K562 (cell line): ENCODE measurements around the gene PRKG1. TPM values are rescaled to one million over a fixed set of nuclear protein-coding genes. Genes with fewer than 3 reads are reported as not detected.

ENCODE experiments used
- ATAC-seq: fragments of 200-7000 bp; cut with Tn5 transposase; 3 replicates; pipeline ENCODE4 v1.9.1; 2020; ENCODE audit warnings: moderate library complexity
- BruUV-seq: library from RNA; stranded (reverse); fragments of 400-500 nt; replicated peaks from 2 replicates; lab custom pipeline; 2021; lab: Mats Ljungman, UMichigan
- CTCF ChIA-PET: fragments of 300-600 bp; formaldehyde crosslinking; extraction: SDS; loops from one replicate; lab custom pipeline; 2021; ENCODE audit warnings: low intra/inter-chr PET ratio; lab: Yijun Ruan, JAX
- POLR2A ChIA-PET: fragments of 300-600, 350-650 bp; sonication (Branson Sonifier 250); formaldehyde crosslinking; extraction: SDS; loops from one replicate; lab custom pipeline; 2021; ENCODE audit warnings: antibody characterized with exemption, inconsistent platforms; lab: Yijun Ruan, JAX
- DNase-seq, 4 experiments: peaks; one replicate each; pipeline versions ENCODE4 v3.0.0 to v3.0.0-alpha.2; 2011 to 2018; ENCODE audit warnings: low spot score in 3 of 4, mixed read lengths in 3 of 4; ENCODE audit errors: extremely low read depth in 1 of 4
- FAIRE-seq: peaks from 2 replicates; lab custom pipeline; 2011; peaks lifted over from hg19 to GRCh38; lab: Jason Lieb, UNC
- H2AFZ ChIP-seq: 2 replicates; pipeline ENCODE4 v1.6.0; 2011; ENCODE audit warnings: low read depth, low read length, control low read depth, inconsistent platforms
- H3K27ac ChIP-seq: fragments of 200-600 bp; 3 replicates; pipeline ENCODE4 v1.8.0; 2011; ENCODE audit warnings: low read depth, mild to moderate bottlenecking, control low read depth, inconsistent platforms, low read length, moderate library complexity, mixed read lengths; ENCODE audit errors: extremely low read depth
- H3K27me3 ChIP-seq, 2 experiments: fragments of 300-600 bp in 1 of 2; 2 replicates in 1 of 2; 3 replicates in 1 of 2; pipeline versions ENCODE4 v1.6.0 to v1.8.0; 2011; ENCODE audit warnings: inconsistent platforms in 2 of 2, low read length in 2 of 2, mild to moderate bottlenecking in 1 of 2, mixed read lengths in 1 of 2, moderate library complexity in 1 of 2; ENCODE audit not compliant: control insufficient read depth in 2 of 2, insufficient read depth in 2 of 2
- H3K36me3 ChIP-seq: fragments of 300-600 bp; 3 replicates; pipeline ENCODE4 v1.8.0; 2011; ENCODE audit warnings: mild to moderate bottlenecking, low read length, inconsistent platforms; ENCODE audit not compliant: control insufficient read depth, insufficient read depth
- H3K4me1 ChIP-seq, 2 experiments: fragments of 200-600 bp in 1 of 2; replicated peaks in 1 of 2; 2 replicates in 1 of 2; 3 replicates in 1 of 2; pipeline versions ENCODE4 v1.5.1 to v1.8.0; 2011; ENCODE audit warnings: inconsistent platforms in 2 of 2, low read length in 2 of 2, mild to moderate bottlenecking in 1 of 2, mixed read lengths in 1 of 2, moderate library complexity in 1 of 2; ENCODE audit not compliant: control insufficient read depth in 2 of 2, insufficient read depth in 2 of 2
- H3K4me2 ChIP-seq: 2 replicates; pipeline ENCODE4 v1.6.1; 2011; ENCODE audit warnings: low read length, control low read depth, inconsistent platforms, mixed read lengths; ENCODE audit not compliant: insufficient read depth
- H3K4me3 ChIP-seq: fragments of 200-600 bp; sonication (generic), shearing (Covaris generic); 2 replicates; pipeline ENCODE4 v1.5.1; 2016; ENCODE audit warnings: control low read depth, inconsistent platforms
- H3K79me2 ChIP-seq: fragments of 200-600 bp; 3 replicates; pipeline ENCODE4 v1.8.0; 2011; ENCODE audit warnings: low read length, inconsistent platforms; ENCODE audit not compliant: control insufficient read depth, insufficient read depth
- H3K9ac ChIP-seq, 2 experiments: 2 replicates each; pipeline versions ENCODE4 v1.6.0 to v1.6.1; 2011; ENCODE audit warnings: low read depth in 2 of 2, low read length in 2 of 2, control low read depth in 1 of 2, inconsistent platforms in 1 of 2, mild to moderate bottlenecking in 1 of 2, mixed read lengths in 1 of 2; ENCODE audit not compliant: insufficient read depth in 1 of 2
- H3K9me1 ChIP-seq: one replicate; pipeline ENCODE4 v1.6.0; 2011; ENCODE audit warnings: inconsistent platforms, mild to moderate bottlenecking, low read length, moderate library complexity; ENCODE audit not compliant: control insufficient read depth, insufficient read depth
- H3K9me3 ChIP-seq: replicated peaks from 2 replicates; pipeline ENCODE4 v1.5.1; 2011; ENCODE audit warnings: low read depth, low read length, inconsistent platforms; ENCODE audit not compliant: control insufficient read depth, insufficient read depth
- H4K20me1 ChIP-seq: replicated peaks from 2 replicates; pipeline ENCODE4 v1.6.1; 2011; ENCODE audit warnings: low read length, inconsistent platforms, mixed read lengths; ENCODE audit not compliant: control insufficient read depth, insufficient read depth
- HOXB6 ChIP-seq: fragments of 250-450 bp; sonication (Bioruptor Pico); IDR thresholded peaks from 2 replicates; pipeline ENCODE4 v1.5.1; 2022; ENCODE audit warnings: mild to moderate bottlenecking, borderline replicate concordance
- MCM5 ChIP-seq: fragments of 450-650 bp; IDR thresholded peaks from 2 replicates; pipeline ENCODE4 v1.6.1; 2016; ENCODE audit warnings: low read depth
- MYNN ChIP-seq, 2 experiments: sonication (generic); formaldehyde crosslinking in 1 of 2; IDR thresholded peaks; 2 replicates each; pipeline versions ENCODE4 v1.5.0 to v1.6.1; 2016 to 2020; ENCODE audit warnings: antibody characterized with exemption in 1 of 2, missing genetic modification reagents in 1 of 2
- ZFP1 ChIP-seq: fragments of 450-650 bp; formaldehyde crosslinking; IDR thresholded peaks from 2 replicates; pipeline ENCODE4 v1.4.0; 2020; ENCODE audit warnings: mild to moderate bottlenecking, mixed read lengths
- ZFPM2 ChIP-seq: fragments of 250-450 bp; sonication (Bioruptor Pico); IDR thresholded peaks from 2 replicates; pipeline ENCODE4 v1.5.1; 2022; ENCODE audit warnings: mild to moderate bottlenecking
- ZNF764 ChIP-seq: fragments of 250-450 bp; sonication (Bioruptor Pico); IDR thresholded peaks from 2 replicates; pipeline ENCODE4 v1.4.0; 2020; ENCODE audit warnings: low read depth, mild to moderate bottlenecking, moderate library complexity
- WGBS: fragments of 100-300 bp; shearing (Covaris generic); methylation state at CpG from one replicate; pipeline ENCODE4 v1.1.6; 2016; ENCODE audit warnings: low coverage, mixed read lengths; ENCODE audit not compliant: insufficient coverage; ENCODE audit errors: missing lambda C conversion rate; 5-methylcytosine and 5-hydroxymethylcytosine counted together
- in situ Hi-C: fragments of 300-500 bp; cut with MboI; formaldehyde crosslinking; loops from 4 replicates; pipeline ENCODE4 v1.15.0; 2018; ENCODE audit warnings: inconsistent platforms, mixed read lengths
- intact Hi-C: fragments of 100-400 bp; cut with micrococcal nuclease; formaldehyde crosslinking; loops from 2 replicates; pipeline ENCODE4 v1.14.2; 2022
- polyA plus RNA-seq, 8 experiments: library from polyadenylated mRNA; depleted of rRNA in 4 of 8; stranded (reverse) in 5 of 8; unstranded in 3 of 8; fragments of >200 nt; fragmentation: Nextera tagmentation in 2 of 8; fragmentation: Illumina TruSeq in 1 of 8; extraction: Ambion mirVana in 2 of 8; extraction: Trizol in 1 of 8; gene quantifications; 2 replicates each; pipeline versions ENCODE4 v1.2.1 to v1.2.3, GENCODE V29; 2011 to 2014; ENCODE audit warnings: inconsistent platforms in 1 of 8, missing spikeins in 1 of 8
- total RNA-seq, 7 experiments: library from RNA; depleted of rRNA in 6 of 7; stranded (reverse); fragments of >200 nt in 6 of 7; fragmentation: Illumina TruSeq in 2 of 7; extraction: Trizol in 2 of 7; gene quantifications; 2 replicates each; pipeline versions ENCODE4 v1.2.1 to v1.2.3, GENCODE V29; 2011 to 2021; ENCODE audit warnings: low replicate concordance in 1 of 7
- TF ChIP-seq, protein P1 (sequence below): fragments of 450-650 bp; IDR thresholded peaks from 2 replicates; pipeline ENCODE4 v1.6.1; 2014; ENCODE audit warnings: low read depth, mild to moderate bottlenecking, moderate library complexity, borderline replicate concordance
- TF ChIP-seq, protein P2 (sequence below): fragments of 450-650 bp; formaldehyde crosslinking; IDR thresholded peaks from 2 replicates; pipeline ENCODE4 v1.4.0; 2022; ENCODE audit warnings: mild to moderate bottlenecking, moderate library complexity
- TF ChIP-seq, protein P3 (sequence below): fragments of 250-450 bp; sonication (Bioruptor Pico); IDR thresholded peaks from 2 replicates; pipeline ENCODE4 v1.4.0; 2020; ENCODE audit warnings: mild to moderate bottlenecking
- TF ChIP-seq, protein P4 (sequence below): fragments of 450-650 bp; conservative IDR thresholded peaks from 2 replicates; pipeline ENCODE4 v1.6.1; 2016; ENCODE audit warnings: missing genetic modification characterization, low read depth, mild to moderate bottlenecking, missing compliant biosample characterization, moderate library complexity

PRKG1 gene
- total and polyA plus RNA-seq, 9 of the 15 experiments (the other 6 are each of a cell fraction or from before 2014, with no cell fraction given): 0.22 TPM; not detected in 8

DNA sequence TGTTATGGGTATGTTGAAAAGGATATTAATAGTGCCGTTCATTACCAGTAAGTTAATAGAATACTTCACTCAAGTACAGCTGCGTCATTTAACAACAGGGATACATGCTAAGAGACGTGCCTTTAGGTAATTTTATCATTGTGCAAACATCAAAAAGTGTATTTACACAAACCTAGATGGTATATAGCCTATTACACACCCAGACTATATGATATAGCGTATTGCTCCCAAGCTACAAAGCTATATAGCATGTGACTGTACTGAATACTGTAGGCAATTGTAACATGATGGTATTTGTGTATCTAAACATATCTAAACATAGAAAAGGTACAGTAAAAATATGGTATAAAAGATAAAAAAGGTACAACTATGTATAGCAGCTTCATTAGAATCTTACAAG, 11.1 kb upstream of the PRKG1 start:
- no TSS peak for BruUV-seq
- Histone ChIP-seq H3K9ac (no peak overlapping the region), H3K9me3 (no peaks in the 10 kb centered on the region), H2AFZ (no peak overlapping the region), H3K79me2 (no peaks in the 10 kb centered on the region), H3K27me3 (no peaks in the 10 kb centered on the region), H3K9me1 (no peaks in the 10 kb centered on the region), H3K4me3 (no peak overlapping the region), H3K4me2 (no peak overlapping the region), H3K36me3 (no peaks in the 10 kb centered on the region), H4K20me1 (no peaks in the 10 kb centered on the region), H3K4me1 (no peaks in the 10 kb centered on the region), H3K27ac (no peak overlapping the region)
- FAIRE-seq (no peak), DNase-seq (no peak), ATAC-seq (no peak)
- intact Hi-C loops: no loop called here
- CTCF ChIA-PET: interaction anchor here (0.6 kb wide), 1 partner anchor 1153 kb away, joined by 4 read pairs; no protein-coding TSS in a partner anchor
- 1% methylated on average over 4 of the region's 4 CpGs for WGBS
- POLR2A ChIA-PET: no interaction called here
- in situ Hi-C loops: no loop called here
- TF ChIP-seq ZFPM2: no peak
- TF ChIP-seq ZNF764 (CRISPR knock-in tag): no peak
- no peak for TF ChIP-seq MYNN (IDR thresholded peaks at IDR 0.05)
- TF ChIP-seq MYNN (CRISPR knock-in tag; IDR thresholded peaks at IDR 0.05): no peak
- TF ChIP-seq, protein P1, sequence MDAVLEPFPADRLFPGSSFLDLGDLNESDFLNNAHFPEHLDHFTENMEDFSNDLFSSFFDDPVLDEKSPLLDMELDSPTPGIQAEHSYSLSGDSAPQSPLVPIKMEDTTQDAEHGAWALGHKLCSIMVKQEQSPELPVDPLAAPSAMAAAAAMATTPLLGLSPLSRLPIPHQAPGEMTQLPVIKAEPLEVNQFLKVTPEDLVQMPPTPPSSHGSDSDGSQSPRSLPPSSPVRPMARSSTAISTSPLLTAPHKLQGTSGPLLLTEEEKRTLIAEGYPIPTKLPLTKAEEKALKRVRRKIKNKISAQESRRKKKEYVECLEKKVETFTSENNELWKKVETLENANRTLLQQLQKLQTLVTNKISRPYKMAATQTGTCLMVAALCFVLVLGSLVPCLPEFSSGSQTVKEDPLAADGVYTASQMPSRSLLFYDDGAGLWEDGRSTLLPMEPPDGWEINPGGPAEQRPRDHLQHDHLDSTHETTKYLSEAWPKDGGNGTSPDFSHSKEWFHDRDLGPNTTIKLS: no peak
- TF ChIP-seq MCM5: no peak
- TF ChIP-seq, protein P2, sequence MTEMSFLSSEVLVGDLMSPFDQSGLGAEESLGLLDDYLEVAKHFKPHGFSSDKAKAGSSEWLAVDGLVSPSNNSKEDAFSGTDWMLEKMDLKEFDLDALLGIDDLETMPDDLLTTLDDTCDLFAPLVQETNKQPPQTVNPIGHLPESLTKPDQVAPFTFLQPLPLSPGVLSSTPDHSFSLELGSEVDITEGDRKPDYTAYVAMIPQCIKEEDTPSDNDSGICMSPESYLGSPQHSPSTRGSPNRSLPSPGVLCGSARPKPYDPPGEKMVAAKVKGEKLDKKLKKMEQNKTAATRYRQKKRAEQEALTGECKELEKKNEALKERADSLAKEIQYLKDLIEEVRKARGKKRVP: no peak
- no peak for TF ChIP-seq HOXB6 (CRISPR knock-in tag)
- TF ChIP-seq, protein P3, sequence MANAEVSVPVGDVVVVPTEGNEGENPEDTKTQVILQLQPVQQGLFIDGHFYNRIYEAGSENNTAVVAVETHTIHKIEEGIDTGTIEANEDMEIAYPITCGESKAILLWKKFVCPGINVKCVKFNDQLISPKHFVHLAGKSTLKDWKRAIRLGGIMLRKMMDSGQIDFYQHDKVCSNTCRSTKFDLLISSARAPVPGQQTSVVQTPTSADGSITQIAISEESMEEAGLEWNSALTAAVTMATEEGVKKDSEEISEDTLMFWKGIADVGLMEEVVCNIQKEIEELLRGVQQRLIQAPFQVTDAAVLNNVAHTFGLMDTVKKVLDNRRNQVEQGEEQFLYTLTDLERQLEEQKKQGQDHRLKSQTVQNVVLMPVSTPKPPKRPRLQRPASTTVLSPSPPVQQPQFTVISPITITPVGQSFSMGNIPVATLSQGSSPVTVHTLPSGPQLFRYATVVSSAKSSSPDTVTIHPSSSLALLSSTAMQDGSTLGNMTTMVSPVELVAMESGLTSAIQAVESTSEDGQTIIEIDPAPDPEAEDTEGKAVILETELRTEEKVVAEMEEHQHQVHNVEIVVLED: no peak
- TF ChIP-seq ZFP1 (CRISPR knock-in tag): no peak
- TF ChIP-seq, protein P4, sequence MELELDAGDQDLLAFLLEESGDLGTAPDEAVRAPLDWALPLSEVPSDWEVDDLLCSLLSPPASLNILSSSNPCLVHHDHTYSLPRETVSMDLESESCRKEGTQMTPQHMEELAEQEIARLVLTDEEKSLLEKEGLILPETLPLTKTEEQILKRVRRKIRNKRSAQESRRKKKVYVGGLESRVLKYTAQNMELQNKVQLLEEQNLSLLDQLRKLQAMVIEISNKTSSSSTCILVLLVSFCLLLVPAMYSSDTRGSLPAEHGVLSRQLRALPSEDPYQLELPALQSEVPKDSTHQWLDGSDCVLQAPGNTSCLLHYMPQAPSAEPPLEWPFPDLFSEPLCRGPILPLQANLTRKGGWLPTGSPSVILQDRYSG (tag): no peak
